Loucy (cell line): Measurements from ENCODE around the gene CRYL1.

Experiments used
- CTCF ChIP-seq: fragments of 200-600 bp; sonication (generic); conservative IDR thresholded peaks from 2 replicates; pipeline ENCODE4 v1.5.1; 2014; ENCODE audit warnings: mild to moderate bottlenecking, antibody characterized with exemption, low read length
- EZH2phosphoT487 ChIP-seq: fragments of 200-600 bp; IDR thresholded peaks from 2 replicates; pipeline ENCODE4 v1.6.1; 2018; ENCODE audit warnings: antibody characterized with exemption, mild to moderate bottlenecking, moderate library complexity, borderline replicate concordance

DNA sequence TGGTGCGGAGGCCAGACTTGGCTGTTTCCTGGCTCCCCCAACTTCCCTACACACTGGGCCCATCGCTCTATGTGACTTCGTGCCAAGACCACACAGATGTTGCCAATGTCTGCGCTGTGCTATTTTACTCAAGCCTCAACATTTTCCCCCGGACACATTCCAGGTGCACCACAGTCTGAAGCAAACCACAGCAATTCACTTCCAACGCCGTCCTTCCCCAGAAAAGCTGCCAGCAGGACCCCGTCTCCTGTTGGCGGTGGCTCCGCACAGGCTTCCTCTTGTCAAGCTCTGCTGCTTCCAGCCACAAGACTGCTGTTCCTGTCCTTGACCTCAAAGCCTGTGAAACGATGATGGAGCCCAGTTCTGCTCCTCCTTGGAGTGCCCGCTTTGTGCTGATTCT is 100.7 kb downstream of the CRYL1 start:
- no peak for TF ChIP-seq CTCF
- no peak for TF ChIP-seq EZH2phosphoT487
